ENCODE data around the gene CCDC63.

The CCDC63 gene

GRCh38 chr12:110880651-110881050 lies 33.9 kb downstream of the CCDC63 start:
- Histone ChIP-seq H3K27me3 (ENCODE audit: insufficient read depth, poor library complexity, severe bottlenecking) (no peaks in the 10 kb centered on the region), H3K27ac (replicated peaks) (no peak overlapping the region), H3K4me3 (replicated peaks; ENCODE audit: insufficient read depth, low read length) (no peak overlapping the region)
- DNase-seq (ENCODE audit: low read depth in 1 of 2, low spot score in 1 of 2), result no peak
- TF ChIP-seq, protein P1, sequence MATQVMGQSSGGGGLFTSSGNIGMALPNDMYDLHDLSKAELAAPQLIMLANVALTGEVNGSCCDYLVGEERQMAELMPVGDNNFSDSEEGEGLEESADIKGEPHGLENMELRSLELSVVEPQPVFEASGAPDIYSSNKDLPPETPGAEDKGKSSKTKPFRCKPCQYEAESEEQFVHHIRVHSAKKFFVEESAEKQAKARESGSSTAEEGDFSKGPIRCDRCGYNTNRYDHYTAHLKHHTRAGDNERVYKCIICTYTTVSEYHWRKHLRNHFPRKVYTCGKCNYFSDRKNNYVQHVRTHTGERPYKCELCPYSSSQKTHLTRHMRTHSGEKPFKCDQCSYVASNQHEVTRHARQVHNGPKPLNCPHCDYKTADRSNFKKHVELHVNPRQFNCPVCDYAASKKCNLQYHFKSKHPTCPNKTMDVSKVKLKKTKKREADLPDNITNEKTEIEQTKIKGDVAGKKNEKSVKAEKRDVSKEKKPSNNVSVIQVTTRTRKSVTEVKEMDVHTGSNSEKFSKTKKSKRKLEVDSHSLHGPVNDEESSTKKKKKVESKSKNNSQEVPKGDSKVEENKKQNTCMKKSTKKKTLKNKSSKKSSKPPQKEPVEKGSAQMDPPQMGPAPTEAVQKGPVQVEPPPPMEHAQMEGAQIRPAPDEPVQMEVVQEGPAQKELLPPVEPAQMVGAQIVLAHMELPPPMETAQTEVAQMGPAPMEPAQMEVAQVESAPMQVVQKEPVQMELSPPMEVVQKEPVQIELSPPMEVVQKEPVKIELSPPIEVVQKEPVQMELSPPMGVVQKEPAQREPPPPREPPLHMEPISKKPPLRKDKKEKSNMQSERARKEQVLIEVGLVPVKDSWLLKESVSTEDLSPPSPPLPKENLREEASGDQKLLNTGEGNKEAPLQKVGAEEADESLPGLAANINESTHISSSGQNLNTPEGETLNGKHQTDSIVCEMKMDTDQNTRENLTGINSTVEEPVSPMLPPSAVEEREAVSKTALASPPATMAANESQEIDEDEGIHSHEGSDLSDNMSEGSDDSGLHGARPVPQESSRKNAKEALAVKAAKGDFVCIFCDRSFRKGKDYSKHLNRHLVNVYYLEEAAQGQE (IDR thresholded peaks at IDR 0.05; ENCODE audit: insufficient replicate concordance, low read depth), result no peak
- TF ChIP-seq, protein P2, sequence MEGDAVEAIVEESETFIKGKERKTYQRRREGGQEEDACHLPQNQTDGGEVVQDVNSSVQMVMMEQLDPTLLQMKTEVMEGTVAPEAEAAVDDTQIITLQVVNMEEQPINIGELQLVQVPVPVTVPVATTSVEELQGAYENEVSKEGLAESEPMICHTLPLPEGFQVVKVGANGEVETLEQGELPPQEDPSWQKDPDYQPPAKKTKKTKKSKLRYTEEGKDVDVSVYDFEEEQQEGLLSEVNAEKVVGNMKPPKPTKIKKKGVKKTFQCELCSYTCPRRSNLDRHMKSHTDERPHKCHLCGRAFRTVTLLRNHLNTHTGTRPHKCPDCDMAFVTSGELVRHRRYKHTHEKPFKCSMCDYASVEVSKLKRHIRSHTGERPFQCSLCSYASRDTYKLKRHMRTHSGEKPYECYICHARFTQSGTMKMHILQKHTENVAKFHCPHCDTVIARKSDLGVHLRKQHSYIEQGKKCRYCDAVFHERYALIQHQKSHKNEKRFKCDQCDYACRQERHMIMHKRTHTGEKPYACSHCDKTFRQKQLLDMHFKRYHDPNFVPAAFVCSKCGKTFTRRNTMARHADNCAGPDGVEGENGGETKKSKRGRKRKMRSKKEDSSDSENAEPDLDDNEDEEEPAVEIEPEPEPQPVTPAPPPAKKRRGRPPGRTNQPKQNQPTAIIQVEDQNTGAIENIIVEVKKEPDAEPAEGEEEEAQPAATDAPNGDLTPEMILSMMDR (IDR thresholded peaks at IDR 0.05; ENCODE audit: insufficient read depth, low read length), result no peak
- no peak for TF ChIP-seq SPI1 (IDR thresholded peaks at IDR 0.05; ENCODE audit: borderline replicate concordance, low read depth)
- TF ChIP-seq POLR2AphosphoS5 (IDR thresholded peaks at IDR 0.05; ENCODE audit: low read depth), result no peak
- TF ChIP-seq GABPA (IDR thresholded peaks at IDR 0.05; ENCODE audit: low read depth), result no peak

DNA sequence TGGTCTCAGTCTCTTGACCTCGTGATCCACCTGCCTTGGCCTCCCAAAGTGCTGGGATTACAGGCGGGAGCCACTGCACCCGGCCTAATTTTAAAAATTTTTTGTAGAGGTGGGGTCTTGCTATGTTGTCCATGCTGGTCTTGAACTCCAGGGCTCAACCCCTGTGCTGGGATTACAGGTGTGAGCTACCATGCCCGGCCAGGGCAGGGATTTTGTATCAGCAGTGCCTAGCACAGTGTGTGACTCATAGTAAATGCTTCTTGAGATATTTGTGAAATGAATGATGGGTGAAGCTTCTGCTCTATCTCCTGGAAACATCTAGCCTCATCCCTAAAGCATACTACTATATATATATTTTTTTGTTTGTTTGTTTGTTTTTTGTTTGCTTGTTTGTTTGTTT lies 36.5 kb downstream of the CCDC63 start:
- H3K27ac ChIP-seq (replicated peaks), result no peak overlapping the region
- no peaks in the 10 kb centered on the region for H3K27me3 ChIP-seq (ENCODE audit: insufficient read depth, poor library complexity, severe bottlenecking)
- no peak for TF ChIP-seq SPI1 (IDR thresholded peaks at IDR 0.05; ENCODE audit: borderline replicate concordance, low read depth)
- no peak for TF ChIP-seq GABPA (IDR thresholded peaks at IDR 0.05; ENCODE audit: low read depth)
- TF ChIP-seq, protein P2 (IDR thresholded peaks at IDR 0.05; ENCODE audit: insufficient read depth, low read length), result no peak
- TF ChIP-seq, protein P1 (IDR thresholded peaks at IDR 0.05; ENCODE audit: insufficient replicate concordance, low read depth), result no peak
- no peak for TF ChIP-seq POLR2AphosphoS5 (IDR thresholded peaks at IDR 0.05; ENCODE audit: low read depth)
- DNase-seq (ENCODE audit: low read depth in 1 of 2, low spot score in 1 of 2), result no peak
- no peak overlapping the region for H3K4me3 ChIP-seq (replicated peaks; ENCODE audit: insufficient read depth, low read length)

- no peaks in the 10 kb centered on the region for H3K27me3 ChIP-seq (ENCODE audit: insufficient read depth, poor library complexity, severe bottlenecking)
- TF ChIP-seq POLR2AphosphoS5 (IDR thresholded peaks at IDR 0.05; ENCODE audit: low read depth) (no peak), SPI1 (IDR thresholded peaks at IDR 0.05; ENCODE audit: borderline replicate concordance, low read depth) (no peak), GABPA (IDR thresholded peaks at IDR 0.05; ENCODE audit: low read depth) (no peak)
- TF ChIP-seq, protein P1 (IDR thresholded peaks at IDR 0.05; ENCODE audit: insufficient replicate concordance, low read depth), result no peak
- TF ChIP-seq, protein P2 (IDR thresholded peaks at IDR 0.05; ENCODE audit: insufficient read depth, low read length), result no peak
- no peak overlapping the region for H3K27ac ChIP-seq (replicated peaks)
- H3K4me3 ChIP-seq (replicated peaks; ENCODE audit: insufficient read depth, low read length), result no peak overlapping the region
- DNase-seq (ENCODE audit: low read depth in 1 of 2, low spot score in 1 of 2), result no peak
Observed at GRCh38 chr12:110885152-110885840, 38.5 kb downstream of the CCDC63 start.

All from HL-60 (cell line).